ENCODE results near the gene IGF2BP1.

DNA sequence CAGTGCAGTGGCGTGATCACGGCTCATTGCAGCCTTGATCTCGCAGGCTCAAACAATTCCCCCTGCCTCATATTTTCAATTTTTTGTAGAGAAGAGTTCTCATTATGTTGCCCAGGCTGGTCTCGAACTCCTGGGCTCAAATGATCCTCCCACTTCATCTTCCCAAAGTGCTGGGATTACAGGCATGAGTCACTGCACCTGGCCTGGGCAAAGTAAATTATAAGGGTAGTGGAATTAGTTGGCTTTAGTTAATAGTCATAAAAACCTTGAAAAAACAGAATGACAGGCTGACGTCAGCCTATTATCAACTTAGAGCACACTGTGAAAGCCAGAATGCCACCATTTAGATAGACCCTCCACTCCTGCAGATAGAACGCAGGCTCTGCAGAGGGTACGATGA, 91.9 kb downstream of the IGF2BP1 start:
- TF ChIP-seq, protein P1, sequence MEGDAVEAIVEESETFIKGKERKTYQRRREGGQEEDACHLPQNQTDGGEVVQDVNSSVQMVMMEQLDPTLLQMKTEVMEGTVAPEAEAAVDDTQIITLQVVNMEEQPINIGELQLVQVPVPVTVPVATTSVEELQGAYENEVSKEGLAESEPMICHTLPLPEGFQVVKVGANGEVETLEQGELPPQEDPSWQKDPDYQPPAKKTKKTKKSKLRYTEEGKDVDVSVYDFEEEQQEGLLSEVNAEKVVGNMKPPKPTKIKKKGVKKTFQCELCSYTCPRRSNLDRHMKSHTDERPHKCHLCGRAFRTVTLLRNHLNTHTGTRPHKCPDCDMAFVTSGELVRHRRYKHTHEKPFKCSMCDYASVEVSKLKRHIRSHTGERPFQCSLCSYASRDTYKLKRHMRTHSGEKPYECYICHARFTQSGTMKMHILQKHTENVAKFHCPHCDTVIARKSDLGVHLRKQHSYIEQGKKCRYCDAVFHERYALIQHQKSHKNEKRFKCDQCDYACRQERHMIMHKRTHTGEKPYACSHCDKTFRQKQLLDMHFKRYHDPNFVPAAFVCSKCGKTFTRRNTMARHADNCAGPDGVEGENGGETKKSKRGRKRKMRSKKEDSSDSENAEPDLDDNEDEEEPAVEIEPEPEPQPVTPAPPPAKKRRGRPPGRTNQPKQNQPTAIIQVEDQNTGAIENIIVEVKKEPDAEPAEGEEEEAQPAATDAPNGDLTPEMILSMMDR (conservative IDR thresholded peaks at IDR 0.05 in 1 of 2, IDR thresholded peaks at IDR 0.05 in 1 of 2; ENCODE audit: extremely low read depth in 1 of 2, insufficient read depth in 1 of 2, low read depth in 1 of 2, low read length in 2 of 2) = no peak
- no peak for TF ChIP-seq EZH2 (IDR thresholded peaks at IDR 0.05; ENCODE audit: borderline replicate concordance, low read length)

All from mammary epithelial cell (primary cell).